ENCODE results near the gene KIRREL3.

KIRREL3 gene

GRCh38 chr11:127000291-127000968, at the start of gene KIRREL3:
TSS of gene KIRREL3 (minus strand) at chr11:127000770.
- no peak for DNase-seq (ENCODE audit: low read depth)

- no peak for DNase-seq (ENCODE audit: low read depth)
Observed at GRCh38 chr11:127050186-127050585, 49.6 kb upstream of the KIRREL3 start.

GRCh38 chr11:127049486-127049885, 48.9 kb upstream of the KIRREL3 start:
- no peak for DNase-seq (ENCODE audit: low read depth)

GRCh38 chr11:127044535-127044934, 44.0 kb upstream of the KIRREL3 start:
- DNase-seq (ENCODE audit: low read depth), result no peak

- DNase-seq (ENCODE audit: low read depth), result no peak
Observed at GRCh38 chr11:127042445-127042844, 41.9 kb upstream of the KIRREL3 start.

GRCh38 chr11:127039591-127039990, 39.0 kb upstream of the KIRREL3 start:
- DNase-seq (ENCODE audit: low read depth), result no peak

- no peak for DNase-seq (ENCODE audit: low read depth)
Observed at GRCh38 chr11:127037596-127037995, 37.0 kb upstream of the KIRREL3 start.

GRCh38 chr11:127037001-127037400, 36.4 kb upstream of the KIRREL3 start:
- DNase-seq (ENCODE audit: low read depth), result no peak

- no peak for DNase-seq (ENCODE audit: low read depth)
Observed at GRCh38 chr11:127035824-127036223, 35.3 kb upstream of the KIRREL3 start.

- DNase-seq (ENCODE audit: low read depth), result no peak
Observed at GRCh38 chr11:127034973-127035372, 34.4 kb upstream of the KIRREL3 start.

- DNase-seq (ENCODE audit: low read depth), result no peak
Observed at GRCh38 chr11:127028648-127029047, 28.1 kb upstream of the KIRREL3 start.

- no peak for DNase-seq (ENCODE audit: low read depth)
Observed at GRCh38 chr11:127027789-127028188, 27.2 kb upstream of the KIRREL3 start.

GRCh38 chr11:127027000-127027399, 26.4 kb upstream of the KIRREL3 start:
- no peak for DNase-seq (ENCODE audit: low read depth)

- no peak for DNase-seq (ENCODE audit: low read depth)
Observed at GRCh38 chr11:127023991-127024390, 23.4 kb upstream of the KIRREL3 start.

GRCh38 chr11:127018683-127019279, 18.2 kb upstream of the KIRREL3 start:
- no peak for DNase-seq (ENCODE audit: low read depth)

- DNase-seq (ENCODE audit: low read depth), result no peak
Observed at GRCh38 chr11:127017482-127017881, 16.9 kb upstream of the KIRREL3 start.

- no peak for DNase-seq (ENCODE audit: low read depth)
Observed at GRCh38 chr11:127013550-127013949, 13.0 kb upstream of the KIRREL3 start.

GRCh38 chr11:127006311-127006710, 5.7 kb upstream of the KIRREL3 start:
- DNase-seq (ENCODE audit: low read depth), result no peak

- no peak for DNase-seq (ENCODE audit: low read depth)
Observed at GRCh38 chr11:127003260-127003981, 2.9 kb upstream of the KIRREL3 start.

- DNase-seq (ENCODE audit: low read depth), result no peak
Observed at GRCh38 chr11:127002669-127003259, 2.2 kb upstream of the KIRREL3 start.

- DNase-seq (ENCODE audit: low read depth), result no peak
Observed at GRCh38 chr11:127000981-127001380, 411 bp upstream of the KIRREL3 start.

- no peak for DNase-seq (ENCODE audit: low read depth)
Observed at GRCh38 chr11:126999366-126999765, 1.2 kb downstream of the KIRREL3 start.

- no peak for DNase-seq (ENCODE audit: low read depth)
Observed at GRCh38 chr11:126997641-126998040, 2.9 kb downstream of the KIRREL3 start.
